Activated T-cell treated with anti-CD3 and anti-CD28 coated beads for 48 hours (primary cell): Measurements from ENCODE around the gene APOC1.

ENCODE experiments used
- DNase-seq: peaks from one replicate; pipeline ENCODE4 v3.0.0-alpha.2; 2020; ENCODE audit warnings: low read depth

The APOC1 gene

GRCh38 chr19:44955505-44956439, 41.4 kb downstream of the APOC1 start:
- no peak for DNase-seq

- no peak for DNase-seq
These were observed 43.1 kb downstream of the APOC1 start for GRCh38 chr19:44957526-44957925.

GRCh38 chr19:44958090-44958489, 43.7 kb downstream of the APOC1 start:
- no peak for DNase-seq

- no peak for DNase-seq
These were observed 45.3 kb downstream of the APOC1 start for GRCh38 chr19:44959691-44960090.

- DNase-seq, result no peak
These were observed 46.7 kb downstream of the APOC1 start for GRCh38 chr19:44960906-44961728.

GRCh38 chr19:44961821-44962220, 47.4 kb downstream of the APOC1 start:
- no peak for DNase-seq

- DNase-seq, result no peak
These were observed 53.7 kb downstream of the APOC1 start for GRCh38 chr19:44968118-44968517.

GRCh38 chr19:44968670-44969069, 54.3 kb downstream of the APOC1 start:
- no peak for DNase-seq
